Activated CD4-positive, alpha-beta T cell treated with anti-CD3 and anti-CD28 coated beads for 36 hours (primary cell): ENCODE data around the gene EML6. TPM values are rescaled to one million over a fixed set of nuclear protein-coding genes. Genes with fewer than 3 reads are reported as not detected.
A peak's percentile ranks its signal among the peaks of the same experiment; 100 is the strongest.

Experiments used
- ATAC-seq: fragments of 200-7000 bp; cut with Tn5 transposase; one replicate; pipeline ENCODE4 v1.10.0; 2021; ENCODE audit warnings: mild to moderate bottlenecking, moderate library complexity
- CTCF ChIA-PET: fragments of 350-600 bp; sonication (Branson Sonifier 250); formaldehyde crosslinking; loops from one replicate; lab custom pipeline; 2021; ENCODE audit warnings: antibody characterized with exemption; lab: Charles Lee
- POLR2A ChIA-PET: fragments of 350-600 bp; sonication (Branson Sonifier 250); formaldehyde crosslinking; loops from one replicate; lab custom pipeline; 2021; ENCODE audit warnings: antibody characterized with exemption, inconsistent platforms; lab: Charles Lee
- DNase-seq: peaks from one replicate; pipeline ENCODE4 v3.0.0-alpha.2; 2020
- H3K27ac Mint-ChIP-seq: one replicate; pipeline ENCODE4 v1.8.0; 2021; ENCODE audit warnings: mixed read lengths
- H3K27me3 Mint-ChIP-seq: one replicate; pipeline ENCODE4 v1.8.0; 2021; ENCODE audit warnings: mixed read lengths
- H3K36me3 Mint-ChIP-seq: one replicate; pipeline ENCODE4 v1.8.0; 2021; ENCODE audit warnings: low read depth, mixed read lengths
- H3K4me1 Mint-ChIP-seq: one replicate; pipeline ENCODE4 v1.8.0; 2021; ENCODE audit warnings: mixed read lengths
- H3K4me3 Mint-ChIP-seq: one replicate; pipeline ENCODE4 v1.8.0; 2021; ENCODE audit warnings: mild to moderate bottlenecking, moderate library complexity, mixed read lengths
- H3K9me3 Mint-ChIP-seq: one replicate; pipeline ENCODE4 v1.8.0; 2021; ENCODE audit warnings: low read depth, mixed read lengths
- intact Hi-C, 2 experiments: fragments of 100-400 bp; cut with DNase I in 1 of 2; cut with micrococcal nuclease in 1 of 2; formaldehyde crosslinking; loops; one replicate each; pipeline versions ENCODE4 v1.14.2 to v1.15.1; 2022 to 2024; cut with DNase I, micrococcal nuclease
- total RNA-seq, 2 experiments: library from RNA; stranded (reverse); gene quantifications; one replicate each; pipeline ENCODE4 v1.2.3, GENCODE V29; 2021

EML6 gene
- total RNA-seq, 2 experiments from 2014 or later = 0.16 to 0.30 TPM

GRCh38 chr2:54946220-54946805, 222.9 kb downstream of the EML6 start:
- CTCF ChIA-PET = interaction anchor here (0.8 kb wide), 1 partner anchor 46 kb away, joined by 3 read pairs; no protein-coding TSS in a partner anchor
- H3K4me1 Mint-ChIP-seq = peaks cover 5% of the 10 kb centered on the region
- H3K9me3 Mint-ChIP-seq = no peaks in the 10 kb centered on the region
- no peaks in the 10 kb centered on the region for H3K36me3 Mint-ChIP-seq
- no peak overlapping the region for H3K4me3 Mint-ChIP-seq
- intact Hi-C loops = no loop called here
- ATAC-seq (no peak), DNase-seq (no peak)
- H3K27me3 Mint-ChIP-seq = no peaks in the 10 kb centered on the region
- POLR2A ChIA-PET = interaction anchor here (0.6 kb wide), 1 partner anchor 1080 kb away, joined by 4 read pairs; no protein-coding TSS in a partner anchor
- no peak overlapping the region for H3K27ac Mint-ChIP-seq

- intact Hi-C loops = no loop called here
- POLR2A ChIA-PET = no interaction called here
- Mint-ChIP-seq H3K27ac (no peak overlapping the region), H3K36me3 (no peaks in the 10 kb centered on the region), H3K9me3 (no peaks in the 10 kb centered on the region), H3K4me3 (no peak overlapping the region), H3K27me3 (no peaks in the 10 kb centered on the region), H3K4me1 (peaks cover 5% of the 10 kb centered on the region)
- CTCF ChIA-PET = interaction anchor here (0.8 kb wide), 1 partner anchor 47 kb away, joined by 3 read pairs; no protein-coding TSS in a partner anchor
- no peak for ATAC-seq
- DNase-seq = no peak
Measured at GRCh38 chr2:54947136-54947535, 223.7 kb downstream of the EML6 start.

- no peaks in the 10 kb centered on the region for H3K9me3 Mint-ChIP-seq
- H3K4me3 Mint-ChIP-seq = no peak overlapping the region
- no peak overlapping the region for H3K27ac Mint-ChIP-seq
- H3K27me3 Mint-ChIP-seq = no peaks in the 10 kb centered on the region
- DNase-seq (no peak), ATAC-seq (no peak)
- ChIA-PET POLR2A (no interaction called here), CTCF (no interaction called here)
- no peaks in the 10 kb centered on the region for H3K36me3 Mint-ChIP-seq
- H3K4me1 Mint-ChIP-seq = peaks cover 5% of the 10 kb centered on the region
- intact Hi-C loops = no loop called here
Measured at GRCh38 chr2:54947646-54948045, 224.2 kb downstream of the EML6 start.

- Mint-ChIP-seq H3K4me3 (no peak overlapping the region), H3K9me3 (no peaks in the 10 kb centered on the region), H3K27me3 (no peaks in the 10 kb centered on the region), H3K36me3 (no peaks in the 10 kb centered on the region), H3K27ac (no peak overlapping the region), H3K4me1 (peaks cover 9% of the 10 kb centered on the region)
- ATAC-seq = no peak
- CTCF ChIA-PET = no interaction called here
- POLR2A ChIA-PET = no interaction called here
- intact Hi-C loops = no loop called here
- no peak for DNase-seq
Measured at GRCh38 chr2:54948120-54948519, 224.7 kb downstream of the EML6 start.

GRCh38 chr2:54949431-54949830, 226.0 kb downstream of the EML6 start:
- Mint-ChIP-seq H3K27me3 (no peaks in the 10 kb centered on the region), H3K36me3 (no peaks in the 10 kb centered on the region), H3K4me3 (no peak overlapping the region), H3K9me3 (no peaks in the 10 kb centered on the region), H3K4me1 (peaks cover 12% of the 10 kb centered on the region), H3K27ac (no peak overlapping the region)
- ATAC-seq = no peak
- CTCF ChIA-PET = interaction anchor here (0.6 kb wide), 1 partner anchor 746 kb away, joined by 3 read pairs; no protein-coding TSS in a partner anchor
- POLR2A ChIA-PET = no interaction called here
- intact Hi-C loops = no loop called here
- DNase-seq = no peak

- H3K9me3 Mint-ChIP-seq = no peaks in the 10 kb centered on the region
- ChIA-PET POLR2A (no interaction called here), CTCF (no interaction called here)
- peaks cover 7% of the 10 kb centered on the region for H3K4me1 Mint-ChIP-seq
- no peak overlapping the region for H3K4me3 Mint-ChIP-seq
- no peaks in the 10 kb centered on the region for H3K36me3 Mint-ChIP-seq
- intact Hi-C loops = no loop called here
- ATAC-seq (no peak), DNase-seq (no peak)
- no peak overlapping the region for H3K27ac Mint-ChIP-seq
- no peaks in the 10 kb centered on the region for H3K27me3 Mint-ChIP-seq
Measured at GRCh38 chr2:54950811-54951210, 227.3 kb downstream of the EML6 start.

GRCh38 chr2:54952425-54952824, 229.0 kb downstream of the EML6 start:
- no peak overlapping the region for H3K4me3 Mint-ChIP-seq
- intact Hi-C loops = no loop called here
- H3K9me3 Mint-ChIP-seq = no peaks in the 10 kb centered on the region
- CTCF ChIA-PET = no interaction called here
- H3K27me3 Mint-ChIP-seq = no peaks in the 10 kb centered on the region
- no peak overlapping the region for H3K27ac Mint-ChIP-seq
- POLR2A ChIA-PET = no interaction called here
- peaks cover 7% of the 10 kb centered on the region for H3K4me1 Mint-ChIP-seq
- no peaks in the 10 kb centered on the region for H3K36me3 Mint-ChIP-seq
- DNase-seq = no peak
- no peak for ATAC-seq

GRCh38 chr2:54952978-54953456, 229.6 kb downstream of the EML6 start:
- H3K9me3 Mint-ChIP-seq = no peaks in the 10 kb centered on the region
- peak; percentile 24 for DNase-seq
- H3K27me3 Mint-ChIP-seq = no peaks in the 10 kb centered on the region
- H3K27ac Mint-ChIP-seq = no peak overlapping the region
- peaks cover 7% of the 10 kb centered on the region for H3K4me1 Mint-ChIP-seq
- POLR2A ChIA-PET = no interaction called here
- H3K4me3 Mint-ChIP-seq = no peak overlapping the region
- ATAC-seq = peak; percentile 30
- intact Hi-C loops = no loop called here
- CTCF ChIA-PET = interaction anchor here (0.7 kb wide), 1 partner anchor 8 kb away, joined by 3 read pairs; no protein-coding TSS in a partner anchor
- H3K36me3 Mint-ChIP-seq = no peaks in the 10 kb centered on the region

- no peak for DNase-seq
- Mint-ChIP-seq H3K27me3 (no peaks in the 10 kb centered on the region), H3K27ac (no peak overlapping the region), H3K36me3 (no peaks in the 10 kb centered on the region), H3K9me3 (no peaks in the 10 kb centered on the region), H3K4me1 (peaks cover 7% of the 10 kb centered on the region), H3K4me3 (no peak overlapping the region)
- no peak for ATAC-seq
- ChIA-PET POLR2A (no interaction called here), CTCF (no interaction called here)
- intact Hi-C loops = no loop called here
Measured at GRCh38 chr2:54954158-54954557, 230.7 kb downstream of the EML6 start.

GRCh38 chr2:54954705-54955357, 231.4 kb downstream of the EML6 start:
- ATAC-seq (no peak), DNase-seq (no peak)
- intact Hi-C loops = no loop called here
- no peaks in the 10 kb centered on the region for H3K9me3 Mint-ChIP-seq
- ChIA-PET POLR2A (no interaction called here), CTCF (interaction anchor here (0.6 kb wide), 1 partner anchor 873 kb away, joined by 3 read pairs; no protein-coding TSS in a partner anchor)
- H3K27ac Mint-ChIP-seq = no peak overlapping the region
- no peaks in the 10 kb centered on the region for H3K27me3 Mint-ChIP-seq
- H3K36me3 Mint-ChIP-seq = no peaks in the 10 kb centered on the region
- no peak overlapping the region for H3K4me3 Mint-ChIP-seq
- peaks cover 7% of the 10 kb centered on the region for H3K4me1 Mint-ChIP-seq

GRCh38 chr2:54955358-54956110, 232.1 kb downstream of the EML6 start:
- intact Hi-C loops = no loop called here
- ATAC-seq = no peak
- H3K9me3 Mint-ChIP-seq = no peaks in the 10 kb centered on the region
- no peaks in the 10 kb centered on the region for H3K36me3 Mint-ChIP-seq
- no peak for DNase-seq
- ChIA-PET POLR2A (no interaction called here), CTCF (interaction anchor here (0.6 kb wide), 1 partner anchor 872 kb away, joined by 3 read pairs; no protein-coding TSS in a partner anchor)
- H3K27ac Mint-ChIP-seq = no peak overlapping the region
- H3K27me3 Mint-ChIP-seq = no peaks in the 10 kb centered on the region
- H3K4me1 Mint-ChIP-seq = peaks cover 7% of the 10 kb centered on the region
- H3K4me3 Mint-ChIP-seq = no peak overlapping the region
